Measurements from ENCODE around the gene PABPN1L.

Gene PABPN1L

GRCh38 chr16:88866151-88866920 is at the start of gene PABPN1L:
Gene PABPN1L (minus strand): TSS chr16:88866660. CDS start chr16:88866606, 54 bp downstream.
- DNase-seq: no peak

GRCh38 chr16:88915639-88916327 is 49.3 kb upstream of the PABPN1L start:
- no peak for DNase-seq

GRCh38 chr16:88914750-88915368 is 48.4 kb upstream of the PABPN1L start:
- DNase-seq: no peak

- no peak for DNase-seq
Observed at GRCh38 chr16:88913870-88914269, 47.4 kb upstream of the PABPN1L start.

- no peak for DNase-seq
Observed at GRCh38 chr16:88913001-88913612, 46.6 kb upstream of the PABPN1L start.

- DNase-seq: no peak
Observed at GRCh38 chr16:88912556-88912955, 46.1 kb upstream of the PABPN1L start.

- no peak for DNase-seq
Observed at GRCh38 chr16:88911946-88912310, 45.5 kb upstream of the PABPN1L start.

- DNase-seq: no peak
Observed at GRCh38 chr16:88911136-88911945, 44.9 kb upstream of the PABPN1L start.

GRCh38 chr16:88910284-88911135 is 44.0 kb upstream of the PABPN1L start:
- no peak for DNase-seq

- no peak for DNase-seq
Observed at GRCh38 chr16:88909431-88910210, 43.2 kb upstream of the PABPN1L start.

- no peak for DNase-seq
Observed at GRCh38 chr16:88908307-88908706, 41.8 kb upstream of the PABPN1L start.

GRCh38 chr16:88907768-88908167 is 41.3 kb upstream of the PABPN1L start:
- no peak for DNase-seq

GRCh38 chr16:88906535-88907105 is 40.2 kb upstream of the PABPN1L start:
- no peak for DNase-seq

GRCh38 chr16:88906020-88906419 is 39.6 kb upstream of the PABPN1L start:
- no peak for DNase-seq

GRCh38 chr16:88905563-88905962 is 39.1 kb upstream of the PABPN1L start:
- DNase-seq: no peak

GRCh38 chr16:88904676-88905365 is 38.4 kb upstream of the PABPN1L start:
- DNase-seq: no peak

GRCh38 chr16:88903267-88903666 is 36.8 kb upstream of the PABPN1L start:
- DNase-seq: no peak

- DNase-seq: no peak
Observed at GRCh38 chr16:88902744-88903143, 36.3 kb upstream of the PABPN1L start.

GRCh38 chr16:88901718-88902337 is 35.4 kb upstream of the PABPN1L start:
- DNase-seq: no peak
